ENCODE measurements around the gene MED27. TPM values are rescaled to one million over a fixed set of nuclear protein-coding genes. Genes with fewer than 3 reads are reported as not detected.

MED27 gene
- polyA plus RNA-seq, 4 donors = 10.8 to 17.8 (median 11.0) TPM

DNA sequence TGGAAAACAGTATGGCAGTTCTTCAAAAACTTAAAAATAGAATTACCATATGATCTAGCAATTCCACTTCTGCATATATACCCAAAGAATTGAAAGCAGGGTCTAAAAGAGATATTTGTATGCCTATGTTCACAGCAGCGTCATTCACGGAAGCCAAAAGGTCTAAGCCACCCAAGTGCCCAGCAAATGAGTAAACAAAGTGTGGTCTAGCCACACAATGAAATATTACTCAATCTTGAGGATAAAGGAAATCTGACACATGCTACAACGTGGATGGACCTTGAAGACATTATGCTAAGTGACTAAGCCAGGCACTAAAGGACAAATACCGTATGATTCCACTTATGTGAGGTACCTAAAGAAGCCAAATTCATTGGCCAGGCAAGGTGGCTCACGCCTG is 11.1 kb upstream of the MED27 start:
- Histone ChIP-seq H3K4me3 (ENCODE audit: low read depth in 1 of 3, low read length in 3 of 3) (no peak overlapping the region), H3K27me3 (ENCODE audit: control insufficient read depth in 3 of 3, insufficient read depth in 3 of 3, low read length in 3 of 3) (no peaks in the 10 kb centered on the region), H3K27ac (ENCODE audit: low read depth in 1 of 3, low read length in 2 of 3) (no peak overlapping the region), H3K36me3 (ENCODE audit: control insufficient read depth in 3 of 3, insufficient read depth in 2 of 3, low read depth in 1 of 3, low read length in 3 of 3) (no peaks in the 10 kb centered on the region), H3K4me1 (ENCODE audit: control insufficient read depth in 3 of 3, insufficient read depth in 2 of 3, low read depth in 1 of 3, low read length in 2 of 3) (no peaks in the 10 kb centered on the region), H3K9me3 (ENCODE audit: control insufficient read depth in 2 of 2, insufficient read depth in 1 of 2, low read depth in 1 of 2, low read length in 1 of 2) (no peaks in the 10 kb centered on the region)
- FAIRE-seq (no peak), DNase-seq (no peak)
- 73 to 81% (median 78%) methylated on average over 5 of the region's 5 CpGs for WGBS, 3 donors

DNA sequence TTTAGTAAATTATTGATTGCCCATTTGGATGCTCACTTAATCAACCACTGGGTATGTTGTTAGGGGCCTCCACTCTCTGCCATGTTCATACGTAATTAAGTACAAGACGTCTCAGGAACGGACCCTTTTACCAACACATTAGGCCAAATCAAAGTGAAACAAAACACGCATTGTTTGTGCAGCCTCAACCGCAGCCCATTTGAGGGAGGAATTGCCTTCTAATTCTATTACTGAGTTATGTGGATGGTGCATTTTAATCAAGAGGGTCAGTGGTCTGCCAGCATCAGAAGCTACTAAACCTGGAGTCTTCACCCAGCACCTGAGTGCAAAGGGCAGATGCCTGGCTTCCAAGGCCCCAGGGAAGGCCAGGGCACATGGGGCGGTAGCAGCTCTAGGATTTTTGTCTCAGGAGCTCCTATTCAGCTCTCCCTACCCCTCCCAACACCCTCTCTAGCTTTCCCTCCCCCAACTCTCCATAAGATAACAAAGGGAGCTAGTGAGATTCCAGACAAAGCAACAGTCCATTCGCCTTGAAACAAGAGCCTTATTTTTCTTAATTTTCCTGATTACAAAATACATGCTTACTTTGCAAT is 7.9 kb upstream of the MED27 start:
- Histone ChIP-seq H3K27ac (ENCODE audit: low read depth in 1 of 3, low read length in 2 of 3) (no peak overlapping the region), H3K4me3 (ENCODE audit: low read depth in 1 of 3, low read length in 3 of 3) (no peak overlapping the region), H3K9me3 (ENCODE audit: control insufficient read depth in 2 of 2, insufficient read depth in 1 of 2, low read depth in 1 of 2, low read length in 1 of 2) (no peaks in the 10 kb centered on the region), H3K36me3 (ENCODE audit: control insufficient read depth in 3 of 3, insufficient read depth in 2 of 3, low read depth in 1 of 3, low read length in 3 of 3) (no peaks in the 10 kb centered on the region), H3K27me3 (ENCODE audit: control insufficient read depth in 3 of 3, insufficient read depth in 3 of 3, low read length in 3 of 3) (no peaks in the 10 kb centered on the region), H3K4me1 (ENCODE audit: control insufficient read depth in 3 of 3, insufficient read depth in 2 of 3, low read depth in 1 of 3, low read length in 2 of 3) (no peaks in the 10 kb centered on the region)
- DNase-seq (no peak), FAIRE-seq (no peak)
- WGBS, 3 donors = 86 to 94% (median 87%) methylated on average over 7 of the region's 7 CpGs

GRCh38 chr9:132082188-132082587 is 2.5 kb upstream of the MED27 start:
- H3K9me3 ChIP-seq (ENCODE audit: control insufficient read depth in 2 of 2, insufficient read depth in 1 of 2, low read depth in 1 of 2, low read length in 1 of 2) = no peaks in the 10 kb centered on the region
- 63 to 71% (median 64%) methylated on average over 5 of the region's 5 CpGs for WGBS, 3 donors
- FAIRE-seq (no peak), DNase-seq (no peak)
- peaks cover 0 to 10% (median 0%) of the 10 kb centered on the region in 3 donors for H3K4me1 ChIP-seq (ENCODE audit: control insufficient read depth in 3 of 3, insufficient read depth in 2 of 3, low read depth in 1 of 3, low read length in 2 of 3)
- no peaks in the 10 kb centered on the region for H3K27me3 ChIP-seq (ENCODE audit: control insufficient read depth in 3 of 3, insufficient read depth in 3 of 3, low read length in 3 of 3)
- H3K27ac ChIP-seq (ENCODE audit: low read depth in 1 of 3, low read length in 2 of 3) = no peak overlapping the region
- H3K4me3 ChIP-seq (ENCODE audit: low read depth in 1 of 3, low read length in 3 of 3) = no peak overlapping the region
- H3K36me3 ChIP-seq (ENCODE audit: control insufficient read depth in 3 of 3, insufficient read depth in 2 of 3, low read depth in 1 of 3, low read length in 3 of 3) = no peaks in the 10 kb centered on the region

DNA sequence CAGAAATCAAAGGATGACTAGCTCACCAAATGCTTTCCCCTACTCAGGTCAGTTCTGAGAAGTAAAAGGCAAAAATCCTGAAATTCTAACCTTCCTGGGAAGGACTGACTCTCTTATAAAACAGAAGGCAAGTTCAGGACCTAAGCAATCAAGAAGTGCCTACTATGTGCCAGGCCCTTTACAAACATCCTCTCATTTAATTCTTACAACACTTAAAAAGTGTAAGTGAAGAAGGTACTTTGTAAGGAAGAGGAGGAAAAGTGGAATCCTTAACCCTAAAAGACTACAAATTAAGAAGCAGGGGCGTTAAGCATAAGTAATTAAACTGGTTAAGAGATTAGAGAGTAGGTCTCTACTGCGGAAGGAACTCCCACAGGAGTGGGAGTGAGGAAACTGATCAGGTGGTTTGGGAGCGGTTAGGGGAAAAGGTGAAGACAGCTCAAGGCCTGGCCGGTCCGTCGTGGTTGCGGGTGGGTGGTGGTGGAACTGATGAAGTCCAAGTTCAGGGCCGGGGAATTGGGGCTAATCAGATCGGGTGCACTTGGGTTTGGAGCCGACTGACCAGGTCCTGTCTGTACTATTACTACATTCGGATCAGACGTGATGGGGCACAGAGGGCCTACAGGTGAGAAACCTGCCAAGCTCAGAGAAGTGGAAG is 839 bp downstream of the MED27 start:
- Histone ChIP-seq H3K27me3 (ENCODE audit: control insufficient read depth in 3 of 3, insufficient read depth in 3 of 3, low read length in 3 of 3) (no peaks in the 10 kb centered on the region), H3K4me1 (ENCODE audit: control insufficient read depth in 3 of 3, insufficient read depth in 2 of 3, low read depth in 1 of 3, low read length in 2 of 3) (peaks cover 0 to 10% (median 0%) of the 10 kb centered on the region in 3 donors), H3K27ac (ENCODE audit: low read depth in 1 of 3, low read length in 2 of 3) (no peak overlapping the region), H3K4me3 (ENCODE audit: low read depth in 1 of 3, low read length in 3 of 3) (peak overlapping the region; percentile 59 to 93 (median 83)), H3K9me3 (ENCODE audit: control insufficient read depth in 2 of 2, insufficient read depth in 1 of 2, low read depth in 1 of 2, low read length in 1 of 2) (no peaks in the 10 kb centered on the region), H3K36me3 (ENCODE audit: control insufficient read depth in 3 of 3, insufficient read depth in 2 of 3, low read depth in 1 of 3, low read length in 3 of 3) (peaks cover 0 to 2% (median 2%) of the 10 kb centered on the region in 3 donors)
- WGBS, 3 donors = 2 to 4% (median 2%) methylated on average over 12 of the region's 12 CpGs
- FAIRE-seq = no peak
- peak; percentile 9 to 36 for DNase-seq

DNA sequence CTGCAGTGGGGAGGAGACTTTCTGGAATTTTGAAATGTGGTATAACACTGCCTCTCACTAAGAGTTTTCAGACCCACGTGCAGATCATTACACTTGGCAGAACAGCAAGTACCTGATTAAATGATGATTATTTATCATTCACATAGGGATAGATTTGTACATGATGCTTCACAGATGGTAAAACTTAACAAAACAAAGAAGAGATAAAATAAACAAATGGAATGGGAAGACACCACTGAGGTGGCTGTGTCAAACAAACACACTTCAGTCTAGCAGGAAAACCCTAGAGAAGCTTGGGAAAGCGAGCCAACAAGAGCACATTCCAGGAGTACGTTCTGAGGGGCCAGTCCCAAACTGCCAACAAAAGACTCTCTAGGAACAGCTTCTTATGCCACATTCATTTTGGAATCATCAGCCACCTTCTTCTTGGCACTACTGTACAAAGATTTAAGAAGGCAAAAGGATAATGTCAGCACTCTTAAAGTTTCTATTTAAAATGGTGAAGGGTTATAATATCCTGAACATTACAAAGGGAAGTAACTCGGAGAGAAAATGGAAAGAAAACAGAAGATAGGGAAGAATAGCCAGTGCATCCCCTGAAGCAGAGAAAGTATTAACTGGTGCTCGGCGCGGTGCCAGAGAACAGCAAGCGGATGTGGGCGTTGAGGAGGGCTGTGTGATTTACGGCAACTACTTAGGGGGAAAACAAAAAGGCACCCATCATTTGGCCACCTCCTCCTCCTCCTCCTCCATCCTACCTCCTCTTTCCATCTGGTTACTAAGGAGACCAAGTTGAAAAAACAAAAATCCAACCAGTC is 1.6 kb downstream of the MED27 start:
- Histone ChIP-seq H3K9me3 (ENCODE audit: control insufficient read depth in 2 of 2, insufficient read depth in 1 of 2, low read depth in 1 of 2, low read length in 1 of 2) (no peaks in the 10 kb centered on the region), H3K27me3 (ENCODE audit: control insufficient read depth in 3 of 3, insufficient read depth in 3 of 3, low read length in 3 of 3) (no peaks in the 10 kb centered on the region), H3K36me3 (ENCODE audit: control insufficient read depth in 3 of 3, insufficient read depth in 2 of 3, low read depth in 1 of 3, low read length in 3 of 3) (peaks cover 0 to 3% (median 2%) of the 10 kb centered on the region in 3 donors), H3K27ac (ENCODE audit: low read depth in 1 of 3, low read length in 2 of 3) (no peak overlapping the region), H3K4me1 (ENCODE audit: control insufficient read depth in 3 of 3, insufficient read depth in 2 of 3, low read depth in 1 of 3, low read length in 2 of 3) (peaks cover 0 to 10% (median 0%) of the 10 kb centered on the region in 3 donors), H3K4me3 (ENCODE audit: low read depth in 1 of 3, low read length in 3 of 3) (peak overlapping the region in 1 of 3 donors; percentile 59)
- peak in 1 of 2 donors; percentile 10 for DNase-seq
- WGBS, 3 donors = 50 to 72% (median 71%) methylated on average over 10 of the region's 10 CpGs
- no peak for FAIRE-seq

GRCh38 chr9:132075853-132076252 is 3.8 kb downstream of the MED27 start:
- FAIRE-seq (no peak), DNase-seq (no peak)
- Histone ChIP-seq H3K36me3 (ENCODE audit: control insufficient read depth in 3 of 3, insufficient read depth in 2 of 3, low read depth in 1 of 3, low read length in 3 of 3) (peaks cover 0 to 9% (median 2%) of the 10 kb centered on the region in 3 donors), H3K27ac (ENCODE audit: low read depth in 1 of 3, low read length in 2 of 3) (no peak overlapping the region), H3K9me3 (ENCODE audit: control insufficient read depth in 2 of 2, insufficient read depth in 1 of 2, low read depth in 1 of 2, low read length in 1 of 2) (no peaks in the 10 kb centered on the region), H3K4me1 (ENCODE audit: control insufficient read depth in 3 of 3, insufficient read depth in 2 of 3, low read depth in 1 of 3, low read length in 2 of 3) (peaks cover 0 to 10% (median 0%) of the 10 kb centered on the region in 3 donors), H3K4me3 (ENCODE audit: low read depth in 1 of 3, low read length in 3 of 3) (no peak overlapping the region), H3K27me3 (ENCODE audit: control insufficient read depth in 3 of 3, insufficient read depth in 3 of 3, low read length in 3 of 3) (no peaks in the 10 kb centered on the region)
- 84 to 88% (median 84%) methylated on average over 2 of the region's 2 CpGs for WGBS, 3 donors

DNA sequence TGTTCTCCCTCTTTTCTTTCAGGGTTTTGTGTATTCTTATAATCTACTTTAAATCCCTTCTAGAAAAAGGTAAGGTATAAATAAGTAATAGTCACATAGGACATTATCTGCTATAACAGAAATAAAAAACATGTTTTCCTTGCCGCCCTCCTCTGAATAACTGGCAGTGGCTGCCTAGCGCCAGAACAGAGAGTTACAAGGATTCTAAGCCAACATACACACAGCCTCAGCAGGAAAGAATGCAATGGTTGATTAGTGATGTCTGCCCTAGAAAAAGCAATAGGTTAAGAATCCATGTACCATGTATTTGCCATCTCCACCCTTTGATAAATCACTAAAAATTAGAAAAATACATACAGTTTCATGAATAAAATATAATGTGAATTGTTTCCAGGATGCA is 4.9 kb downstream of the MED27 start:
- Histone ChIP-seq H3K9me3 (ENCODE audit: control insufficient read depth in 2 of 2, insufficient read depth in 1 of 2, low read depth in 1 of 2, low read length in 1 of 2) (no peaks in the 10 kb centered on the region), H3K27ac (ENCODE audit: low read depth in 1 of 3, low read length in 2 of 3) (no peak overlapping the region), H3K4me3 (ENCODE audit: low read depth in 1 of 3, low read length in 3 of 3) (no peak overlapping the region), H3K4me1 (ENCODE audit: control insufficient read depth in 3 of 3, insufficient read depth in 2 of 3, low read depth in 1 of 3, low read length in 2 of 3) (peaks cover 0 to 10% (median 0%) of the 10 kb centered on the region in 3 donors), H3K36me3 (ENCODE audit: control insufficient read depth in 3 of 3, insufficient read depth in 2 of 3, low read depth in 1 of 3, low read length in 3 of 3) (peaks cover 0 to 12% (median 2%) of the 10 kb centered on the region in 3 donors), H3K27me3 (ENCODE audit: control insufficient read depth in 3 of 3, insufficient read depth in 3 of 3, low read length in 3 of 3) (no peaks in the 10 kb centered on the region)
- 90 to 100% (median 99%) methylated on average over 2 of the region's 2 CpGs for WGBS, 3 donors
- no peak for DNase-seq
- FAIRE-seq = no peak

- Histone ChIP-seq H3K27ac (ENCODE audit: low read depth in 1 of 3, low read length in 2 of 3) (no peak overlapping the region), H3K27me3 (ENCODE audit: control insufficient read depth in 3 of 3, insufficient read depth in 3 of 3, low read length in 3 of 3) (no peaks in the 10 kb centered on the region), H3K4me3 (ENCODE audit: low read depth in 1 of 3, low read length in 3 of 3) (no peak overlapping the region), H3K4me1 (ENCODE audit: control insufficient read depth in 3 of 3, insufficient read depth in 2 of 3, low read depth in 1 of 3, low read length in 2 of 3) (no peaks in the 10 kb centered on the region), H3K9me3 (ENCODE audit: control insufficient read depth in 2 of 2, insufficient read depth in 1 of 2, low read depth in 1 of 2, low read length in 1 of 2) (no peaks in the 10 kb centered on the region), H3K36me3 (ENCODE audit: control insufficient read depth in 3 of 3, insufficient read depth in 2 of 3, low read depth in 1 of 3, low read length in 3 of 3) (peaks cover 0 to 23% (median 2%) of the 10 kb centered on the region in 3 donors)
- DNase-seq (no peak), FAIRE-seq (no peak)
- WGBS, 3 donors = 97 to 98% (median 98%) methylated on average over 16 of the region's 16 CpGs
These were observed 7.7 kb downstream of the MED27 start for GRCh38 chr9:132071847-132072507.

Data from small intestine (tissue), 7 donors.